ENCODE measurements around the gene IGFBP1.

The IGFBP1 gene

GRCh38 chr7:45873355-45873754, 14.9 kb upstream of the IGFBP1 start:
- no peak overlapping the region for H3K4me3 ChIP-seq (ENCODE audit: low read depth, low read length)
- CTCF ChIA-PET, result interaction anchor here (0.9 to 1.7 kb wide), 5 partner anchors 8 to 1306 kb away, joined by 3 to 8 read pairs (median 4); no protein-coding TSS in a partner anchor
- POLR2A ChIA-PET, result no interaction called here
- DNase-seq (ENCODE audit: low read depth, low spot score), result no peak
- TF ChIP-seq, protein P1, sequence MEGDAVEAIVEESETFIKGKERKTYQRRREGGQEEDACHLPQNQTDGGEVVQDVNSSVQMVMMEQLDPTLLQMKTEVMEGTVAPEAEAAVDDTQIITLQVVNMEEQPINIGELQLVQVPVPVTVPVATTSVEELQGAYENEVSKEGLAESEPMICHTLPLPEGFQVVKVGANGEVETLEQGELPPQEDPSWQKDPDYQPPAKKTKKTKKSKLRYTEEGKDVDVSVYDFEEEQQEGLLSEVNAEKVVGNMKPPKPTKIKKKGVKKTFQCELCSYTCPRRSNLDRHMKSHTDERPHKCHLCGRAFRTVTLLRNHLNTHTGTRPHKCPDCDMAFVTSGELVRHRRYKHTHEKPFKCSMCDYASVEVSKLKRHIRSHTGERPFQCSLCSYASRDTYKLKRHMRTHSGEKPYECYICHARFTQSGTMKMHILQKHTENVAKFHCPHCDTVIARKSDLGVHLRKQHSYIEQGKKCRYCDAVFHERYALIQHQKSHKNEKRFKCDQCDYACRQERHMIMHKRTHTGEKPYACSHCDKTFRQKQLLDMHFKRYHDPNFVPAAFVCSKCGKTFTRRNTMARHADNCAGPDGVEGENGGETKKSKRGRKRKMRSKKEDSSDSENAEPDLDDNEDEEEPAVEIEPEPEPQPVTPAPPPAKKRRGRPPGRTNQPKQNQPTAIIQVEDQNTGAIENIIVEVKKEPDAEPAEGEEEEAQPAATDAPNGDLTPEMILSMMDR (IDR thresholded peaks at IDR 0.05; ENCODE audit: insufficient read depth, low read length, missing control alignments), result no peak

DNA sequence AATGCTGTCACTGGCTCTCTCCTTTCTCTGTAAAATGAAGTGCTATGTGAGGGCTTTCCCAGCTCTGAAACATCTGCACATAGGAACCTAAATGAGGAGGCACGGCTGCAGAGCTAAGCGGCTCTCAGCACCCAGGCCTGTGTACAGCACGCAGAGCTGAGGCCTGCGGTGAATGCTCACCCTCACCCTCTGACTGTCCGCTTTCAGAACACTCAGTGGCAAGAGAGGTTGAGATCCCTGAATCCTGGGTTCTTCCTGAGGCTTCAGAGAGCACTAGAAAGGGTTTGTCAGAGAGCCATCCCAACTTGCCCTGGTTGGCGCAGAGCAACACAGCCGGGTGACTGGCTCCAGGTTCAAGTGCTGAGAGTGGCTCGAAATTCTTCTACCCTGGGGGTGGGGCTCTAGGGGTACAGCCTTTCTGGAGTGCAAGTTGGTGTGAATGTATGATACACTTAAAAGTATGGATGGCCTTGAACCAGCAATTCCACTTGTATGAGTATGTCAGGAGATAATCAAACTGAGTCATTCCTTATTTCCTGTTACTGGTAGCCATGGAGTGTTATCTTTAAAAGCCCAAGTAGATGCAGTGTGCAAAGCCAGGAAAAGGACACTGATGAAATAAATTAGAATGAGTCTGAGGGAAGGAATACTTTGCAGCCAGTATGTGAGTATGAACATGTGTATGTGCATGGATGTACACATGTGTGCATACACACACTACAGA, 13.7 kb upstream of the IGFBP1 start:
- no peak overlapping the region for H3K4me3 ChIP-seq (ENCODE audit: low read depth, low read length)
- peak; percentile 59 for DNase-seq (ENCODE audit: low read depth, low spot score)
- ChIA-PET CTCF (interaction anchor here (0.8 to 1.7 kb wide), 3 partner anchors 10 to 16 kb away, joined by 4 to 8 read pairs (median 5); no protein-coding TSS in a partner anchor), POLR2A (no interaction called here)
- TF ChIP-seq, protein P1 (IDR thresholded peaks at IDR 0.05; ENCODE audit: insufficient read depth, low read length, missing control alignments), result no peak

GRCh38 chr7:45876519-45876918, 11.8 kb upstream of the IGFBP1 start:
- CTCF ChIA-PET, result interaction anchor here (2.4 kb wide), 1 partner anchor 14 kb away, joined by 10 read pairs; no protein-coding TSS in a partner anchor
- POLR2A ChIA-PET, result no interaction called here
- DNase-seq (ENCODE audit: low read depth, low spot score), result no peak
- TF ChIP-seq, protein P1 (IDR thresholded peaks at IDR 0.05; ENCODE audit: insufficient read depth, low read length, missing control alignments), result no peak
- no peak overlapping the region for H3K4me3 ChIP-seq (ENCODE audit: low read depth, low read length)

DNA sequence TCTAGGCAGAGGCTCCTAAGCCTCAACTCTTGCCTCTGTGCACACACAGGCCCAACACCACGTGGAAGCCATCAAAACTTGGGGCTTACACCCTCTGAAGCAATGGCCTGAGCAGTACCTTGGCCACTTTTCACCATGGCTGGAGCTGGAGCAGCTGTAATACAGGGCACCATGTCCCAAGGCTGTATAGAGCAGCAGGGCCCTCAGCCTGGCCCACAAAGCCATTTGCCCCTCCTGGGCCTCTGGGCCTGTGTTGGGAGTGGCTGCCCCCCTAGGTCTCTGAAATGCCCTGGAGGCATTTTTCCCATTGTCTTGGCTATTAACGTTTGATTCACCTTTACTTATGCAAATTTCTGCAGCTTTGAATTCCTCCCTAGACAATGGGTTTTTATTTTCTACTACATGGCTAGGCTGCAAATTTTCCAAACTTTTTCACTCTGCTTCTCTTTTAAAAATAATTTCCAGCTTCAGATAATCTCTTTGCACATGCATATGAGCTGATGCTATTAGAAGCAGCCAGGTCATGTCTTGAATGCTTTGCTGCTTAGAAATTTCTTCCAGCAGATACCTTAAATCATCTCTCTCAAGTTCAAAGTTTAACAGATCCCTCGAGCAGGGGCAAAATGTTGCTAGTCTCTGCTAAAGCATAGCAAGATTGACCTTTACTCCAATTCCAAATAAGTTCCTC, 9.7 kb upstream of the IGFBP1 start:
- no peak overlapping the region for H3K4me3 ChIP-seq (ENCODE audit: low read depth, low read length)
- TF ChIP-seq, protein P1 (IDR thresholded peaks at IDR 0.05; ENCODE audit: insufficient read depth, low read length, missing control alignments), result no peak
- DNase-seq (ENCODE audit: low read depth, low spot score), result no peak
- POLR2A ChIA-PET, result no interaction called here
- CTCF ChIA-PET, result interaction anchor here (2.4 kb wide), 1 partner anchor 12 kb away, joined by 10 read pairs; no protein-coding TSS in a partner anchor

GRCh38 chr7:45880433-45880860, 7.8 kb upstream of the IGFBP1 start:
- ChIA-PET CTCF (no interaction called here), POLR2A (no interaction called here)
- TF ChIP-seq, protein P1 (IDR thresholded peaks at IDR 0.05; ENCODE audit: insufficient read depth, low read length, missing control alignments), result no peak
- no peak overlapping the region for H3K4me3 ChIP-seq (ENCODE audit: low read depth, low read length)
- no peak for DNase-seq (ENCODE audit: low read depth, low spot score)

GRCh38 chr7:45881280-45881758, 7.0 kb upstream of the IGFBP1 start:
- no peak overlapping the region for H3K4me3 ChIP-seq (ENCODE audit: low read depth, low read length)
- TF ChIP-seq, protein P1 (IDR thresholded peaks at IDR 0.05; ENCODE audit: insufficient read depth, low read length, missing control alignments), result no peak
- DNase-seq (ENCODE audit: low read depth, low spot score), result no peak
- CTCF ChIA-PET, result interaction anchor here (0.8 kb wide), 1 partner anchor 12 kb away, joined by 3 read pairs; no protein-coding TSS in a partner anchor
- POLR2A ChIA-PET, result no interaction called here

Data from AG04449 (cell line).